Lung microvascular endothelial cell (primary cell): Measurements from ENCODE around the gene TBC1D24. TPM values are rescaled to one million over a fixed set of nuclear protein-coding genes. Genes with fewer than 3 reads are reported as not detected.

ENCODE experiments used
- DNase-seq, 2 donors: peaks; one replicate each; pipeline versions ENCODE4 v3.0.0 to v3.0.0-alpha.2; 2010; ENCODE audit warnings: low read depth in 2 of 2
- total RNA-seq: library from RNA; depleted of rRNA; stranded (reverse); fragments of >200 nt; gene quantifications from 2 replicates; pipeline ENCODE4 v1.2.1, GENCODE V29; 2014

Gene TBC1D24
- total RNA-seq, 1 donor from 2014 or later = 6.3 TPM

- DNase-seq = peak; percentile 26 to 51
Measured at GRCh38 chr16:2516391-2517240, 41.7 kb downstream of the TBC1D24 start.

- DNase-seq = no peak
Measured at GRCh38 chr16:2517954-2518605, 43.2 kb downstream of the TBC1D24 start.

- no peak for DNase-seq
Measured at GRCh38 chr16:2518823-2519710, 44.1 kb downstream of the TBC1D24 start.

GRCh38 chr16:2519711-2520080, 44.8 kb downstream of the TBC1D24 start:
- no peak for DNase-seq

GRCh38 chr16:2520097-2520783, 45.3 kb downstream of the TBC1D24 start, which contains the start of gene AMDHD2:
AMDHD2 (plus strand) TSS chr16:2520371; CDS start chr16:2520459, 88 bp downstream.
- peak; percentile 95 to 96 for DNase-seq

GRCh38 chr16:2520784-2521531, 46.0 kb downstream of the TBC1D24 start:
- peak in 1 of 2 donors; percentile 49 for DNase-seq

- no peak for DNase-seq
Measured at GRCh38 chr16:2523801-2524231, 48.9 kb downstream of the TBC1D24 start.

GRCh38 chr16:2524339-2524938, 49.5 kb downstream of the TBC1D24 start:
- no peak for DNase-seq

- DNase-seq = no peak
Measured at GRCh38 chr16:2526135-2526534, 51.2 kb downstream of the TBC1D24 start.

GRCh38 chr16:2527071-2527783, 52.3 kb downstream of the TBC1D24 start:
- DNase-seq = no peak

GRCh38 chr16:2527784-2528100, 52.8 kb downstream of the TBC1D24 start:
- no peak for DNase-seq

GRCh38 chr16:2528161-2529060, 53.5 kb downstream of the TBC1D24 start:
- DNase-seq = no peak

- no peak for DNase-seq
Measured at GRCh38 chr16:2529061-2529931, 54.4 kb downstream of the TBC1D24 start.

- DNase-seq = no peak
Measured at GRCh38 chr16:2529961-2530628, 55.2 kb downstream of the TBC1D24 start.

GRCh38 chr16:2530629-2531318, 55.8 kb downstream of the TBC1D24 start:
- DNase-seq = no peak

GRCh38 chr16:2531371-2531695, 56.4 kb downstream of the TBC1D24 start, which contains the start of gene CEMP1:
CEMP1 (minus strand) TSS chr16:2531408; CDS start chr16:2531073, 335 bp downstream.
- DNase-seq = no peak
